ENCODE results near the gene ISCA2.

Gene ISCA2

GRCh38 chr14:74508844-74509428, 15.4 kb downstream of the ISCA2 start:
- no peak for DNase-seq (ENCODE audit: low read depth)

GRCh38 chr14:74509587-74510222, 16.1 kb downstream of the ISCA2 start:
- no peak for DNase-seq (ENCODE audit: low read depth)

- DNase-seq (ENCODE audit: low read depth): no peak
Observed at GRCh38 chr14:74510223-74510931, 16.8 kb downstream of the ISCA2 start.

GRCh38 chr14:74510959-74511409, 17.4 kb downstream of the ISCA2 start:
- peak; percentile 20 for DNase-seq (ENCODE audit: low read depth)

- no peak for DNase-seq (ENCODE audit: low read depth)
Observed at GRCh38 chr14:74511966-74512830, 18.6 kb downstream of the ISCA2 start.

- DNase-seq (ENCODE audit: low read depth): no peak
Observed at GRCh38 chr14:74514471-74514941, 20.9 kb downstream of the ISCA2 start.

- no peak for DNase-seq (ENCODE audit: low read depth)
Observed at GRCh38 chr14:74515891-74516412, 22.4 kb downstream of the ISCA2 start.

GRCh38 chr14:74516451-74517160, 23.0 kb downstream of the ISCA2 start:
- no peak for DNase-seq (ENCODE audit: low read depth)

GRCh38 chr14:74517731-74518130, 24.2 kb downstream of the ISCA2 start:
- no peak for DNase-seq (ENCODE audit: low read depth)

- no peak for DNase-seq (ENCODE audit: low read depth)
Observed at GRCh38 chr14:74518221-74518620, 24.7 kb downstream of the ISCA2 start.

- no peak for DNase-seq (ENCODE audit: low read depth)
Observed at GRCh38 chr14:74519316-74520074, 25.9 kb downstream of the ISCA2 start.

GRCh38 chr14:74521756-74522155, 28.2 kb downstream of the ISCA2 start:
- DNase-seq (ENCODE audit: low read depth): no peak

- no peak for DNase-seq (ENCODE audit: low read depth)
Observed at GRCh38 chr14:74522740-74523139, 29.2 kb downstream of the ISCA2 start.

- DNase-seq (ENCODE audit: low read depth): no peak
Observed at GRCh38 chr14:74524076-74524811, 30.7 kb downstream of the ISCA2 start.

- DNase-seq (ENCODE audit: low read depth): no peak
Observed at GRCh38 chr14:74524812-74525135, 31.2 kb downstream of the ISCA2 start.

GRCh38 chr14:74525361-74525851, 31.8 kb downstream of the ISCA2 start:
- DNase-seq (ENCODE audit: low read depth): no peak

- no peak for DNase-seq (ENCODE audit: low read depth)
Observed at GRCh38 chr14:74526854-74527585, 33.5 kb downstream of the ISCA2 start.

- no peak for DNase-seq (ENCODE audit: low read depth)
Observed at GRCh38 chr14:74527736-74528280, 34.2 kb downstream of the ISCA2 start.

GRCh38 chr14:74528406-74528805, 34.8 kb downstream of the ISCA2 start:
- DNase-seq (ENCODE audit: low read depth): no peak
